ENCODE results near the gene FILIP1.

GRCh38 chr6:75412969-75413662, 80.5 kb downstream of the FILIP1 start:
- TF ChIP-seq CTCF (IDR thresholded peaks at IDR 0.05), result no peak
- no peak for TF ChIP-seq EP300 (IDR thresholded peaks at IDR 0.05)

All from upper lobe of left lung (tissue), 4 donors.